ENCODE data around the gene IRF4.

IRF4 gene

DNA sequence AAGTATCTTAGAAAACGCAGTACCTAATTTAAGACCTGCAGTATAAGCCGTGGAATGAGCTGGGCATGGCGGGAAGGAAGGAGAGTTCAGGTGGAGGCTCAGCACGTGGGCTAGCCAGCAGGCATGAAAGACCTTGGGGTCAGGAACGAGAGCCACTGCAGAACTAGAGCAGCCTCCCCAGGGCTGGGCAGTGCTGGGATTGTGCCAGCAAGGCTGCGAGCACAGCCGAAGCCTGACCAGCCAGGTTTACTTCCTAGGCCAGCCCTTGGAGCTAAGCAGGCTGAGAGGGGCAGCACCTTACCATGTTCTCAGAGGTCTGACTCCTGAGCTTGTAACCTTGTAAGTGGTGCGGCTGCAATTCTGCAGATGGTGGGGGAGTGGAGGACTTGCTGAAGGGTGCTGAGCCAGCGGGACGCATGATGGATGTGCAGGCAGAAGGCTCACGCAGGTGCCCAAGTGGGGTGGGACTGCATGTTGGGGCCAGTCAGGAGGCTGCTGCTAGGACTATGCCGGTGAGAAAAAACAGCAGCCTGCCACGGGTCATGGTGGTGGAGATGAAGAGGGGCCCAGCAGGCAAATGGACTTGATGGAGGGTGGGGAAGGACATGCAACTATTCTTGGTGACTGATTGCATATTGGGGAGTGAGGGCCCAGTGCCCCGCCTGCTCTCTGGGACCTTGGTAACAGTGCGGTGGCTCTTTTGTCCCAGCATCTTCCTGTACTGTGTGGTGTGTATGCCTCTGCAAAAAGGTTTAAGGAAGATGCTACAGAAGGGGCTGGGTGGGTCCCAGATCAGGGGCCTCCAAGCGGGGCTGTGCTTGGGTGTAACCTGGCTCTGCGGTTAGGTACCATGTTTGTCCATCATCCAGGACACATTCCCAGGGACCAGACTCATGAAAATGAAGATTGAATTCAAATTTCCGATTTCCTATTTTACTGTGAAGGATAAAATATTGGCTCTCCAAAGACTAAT, 37.6 kb upstream of the IRF4 start:
- no peak for DNase-seq (ENCODE audit: low read depth, low spot score)

- no peak for DNase-seq (ENCODE audit: low read depth, low spot score)
Observed at GRCh38 chr6:354631-355280, 36.8 kb upstream of the IRF4 start.

GRCh38 chr6:355373-356208, 36.0 kb upstream of the IRF4 start:
- no peak for DNase-seq (ENCODE audit: low read depth, low spot score)

DNA sequence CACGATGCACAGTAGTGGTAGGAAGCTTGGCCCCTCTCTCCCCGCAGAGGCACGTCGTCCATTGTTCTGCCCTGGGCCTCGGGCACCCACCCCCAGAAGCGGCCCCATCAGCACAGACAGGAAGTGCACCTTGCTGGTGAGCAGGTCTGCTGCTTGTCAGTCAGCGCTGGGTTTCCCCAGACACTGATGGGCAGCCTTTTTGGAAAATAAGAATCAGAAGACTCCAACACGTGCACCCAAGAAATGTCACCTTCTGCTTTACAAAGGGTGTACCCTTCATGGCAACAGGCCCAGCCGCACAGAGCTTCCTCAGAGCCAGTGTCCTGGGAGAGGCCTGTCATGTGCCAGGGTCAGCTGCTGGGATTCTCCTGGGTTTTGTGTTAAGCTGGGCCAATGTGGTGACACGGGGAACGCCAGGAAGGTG, 34.7 kb upstream of the IRF4 start:
- no peak for DNase-seq (ENCODE audit: low read depth, low spot score)

- no peak for DNase-seq (ENCODE audit: low read depth, low spot score)
Observed at GRCh38 chr6:357261-357790, 34.2 kb upstream of the IRF4 start.

DNA sequence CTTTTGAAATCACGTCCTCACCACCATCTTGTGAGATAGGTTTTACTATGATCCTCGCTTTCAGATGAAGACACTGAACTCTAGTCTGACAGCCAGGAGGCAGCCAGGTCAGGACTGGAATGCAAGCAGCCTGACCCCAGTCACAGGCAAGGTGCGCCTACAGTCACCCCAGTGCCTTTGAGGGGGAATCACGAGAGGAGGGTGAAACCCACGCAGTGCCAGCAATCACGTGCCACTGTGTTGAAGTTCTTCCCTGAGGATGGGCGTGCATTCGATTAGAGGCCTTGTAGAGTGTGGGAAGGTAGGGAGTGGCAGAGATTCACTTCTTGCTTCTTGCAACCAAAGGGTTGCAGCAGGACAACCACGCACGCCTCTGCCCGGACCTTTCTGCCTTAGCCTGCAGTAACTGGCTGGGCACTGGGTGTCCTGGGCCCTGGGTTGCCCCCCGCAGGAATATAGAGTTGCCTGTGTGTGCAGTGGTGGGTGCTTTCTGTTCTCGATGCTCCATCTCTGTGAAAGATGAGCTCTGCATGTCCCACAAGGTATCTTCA, 33.7 kb upstream of the IRF4 start:
- DNase-seq (ENCODE audit: low read depth, low spot score) = no peak

- DNase-seq (ENCODE audit: low read depth, low spot score) = no peak
Observed at GRCh38 chr6:358432-358831, 33.1 kb upstream of the IRF4 start.

- DNase-seq (ENCODE audit: low read depth, low spot score) = no peak
Observed at GRCh38 chr6:358847-359246, 32.7 kb upstream of the IRF4 start.

DNA sequence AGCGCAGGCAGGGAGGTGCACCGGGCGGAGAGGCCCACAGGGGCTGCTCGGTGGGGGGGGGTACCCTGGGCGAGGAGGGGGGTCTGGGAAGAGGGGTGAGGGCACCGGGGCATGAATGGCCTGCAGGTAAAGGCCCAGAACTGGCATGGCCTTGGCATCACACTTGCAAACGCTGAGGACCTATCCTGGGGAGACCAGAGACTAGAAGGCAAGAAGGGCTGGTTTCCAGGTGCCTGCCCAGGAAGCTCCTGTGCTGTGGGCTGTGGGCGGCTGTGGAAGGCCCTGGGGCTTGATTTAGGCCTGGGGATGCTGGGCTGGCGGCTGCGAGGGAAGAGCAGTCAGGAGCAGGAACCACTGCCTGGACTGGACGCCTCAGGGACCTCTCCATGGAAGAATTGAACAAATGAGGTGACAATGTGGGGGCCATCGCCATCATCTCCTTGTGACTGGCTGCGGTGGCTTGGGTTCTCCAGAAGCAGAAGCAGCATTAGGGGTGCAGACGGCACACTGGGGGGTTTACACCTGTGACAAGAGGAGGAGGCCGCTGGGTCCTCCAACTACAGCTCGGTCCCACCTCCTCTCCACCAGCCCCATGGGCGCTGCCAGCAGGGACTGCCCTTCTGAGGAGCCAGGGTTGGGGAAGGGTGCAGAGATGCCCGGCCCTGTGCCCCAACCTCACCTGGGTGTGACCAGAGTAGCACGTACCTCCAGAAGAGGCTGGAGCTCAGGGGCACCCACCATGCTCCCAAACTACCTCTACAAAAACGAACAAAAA, 32.1 kb upstream of the IRF4 start:
- no peak for DNase-seq (ENCODE audit: low read depth, low spot score)

GRCh38 chr6:360349-360748, 31.2 kb upstream of the IRF4 start:
- DNase-seq (ENCODE audit: low read depth, low spot score) = no peak

DNA sequence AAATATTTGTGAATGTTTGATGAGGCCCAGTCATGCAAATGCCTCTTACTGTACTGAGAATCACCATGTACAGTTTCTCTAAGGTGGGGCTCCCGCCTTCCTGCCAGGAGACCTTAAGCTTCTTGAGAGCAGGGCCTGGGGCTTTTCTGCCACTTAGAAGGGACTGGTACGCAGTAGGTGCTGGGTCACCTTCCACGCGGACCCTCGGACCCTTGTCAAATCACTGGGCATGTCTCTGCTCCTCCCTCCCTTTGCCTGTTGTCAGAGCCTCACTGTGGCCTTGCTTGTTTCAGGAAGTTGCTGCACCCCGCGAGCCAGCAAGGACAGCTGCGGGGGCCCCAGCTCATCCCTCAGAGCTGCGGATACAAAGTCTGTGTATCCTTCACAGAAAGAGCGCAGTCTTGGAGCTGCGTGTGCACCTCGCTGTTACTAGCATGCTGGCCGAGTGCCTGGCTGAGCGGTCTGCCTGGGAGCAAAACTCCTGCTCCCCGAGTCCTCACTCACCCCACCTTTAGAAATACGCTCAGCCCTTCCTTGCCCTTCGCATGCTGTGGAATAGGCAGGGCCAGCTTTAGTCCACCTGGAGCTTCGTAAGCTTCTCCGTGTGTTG, 30.7 kb upstream of the IRF4 start:
- no peak for DNase-seq (ENCODE audit: low read depth, low spot score)

- DNase-seq (ENCODE audit: low read depth, low spot score) = no peak
Observed at GRCh38 chr6:361411-362132, 30.0 kb upstream of the IRF4 start.

GRCh38 chr6:362231-362923, 29.2 kb upstream of the IRF4 start:
- no peak for DNase-seq (ENCODE audit: low read depth, low spot score)

- no peak for DNase-seq (ENCODE audit: low read depth, low spot score)
Observed at GRCh38 chr6:362924-363249, 28.7 kb upstream of the IRF4 start.

GRCh38 chr6:363291-363690, 28.3 kb upstream of the IRF4 start:
- DNase-seq (ENCODE audit: low read depth, low spot score) = no peak

DNA sequence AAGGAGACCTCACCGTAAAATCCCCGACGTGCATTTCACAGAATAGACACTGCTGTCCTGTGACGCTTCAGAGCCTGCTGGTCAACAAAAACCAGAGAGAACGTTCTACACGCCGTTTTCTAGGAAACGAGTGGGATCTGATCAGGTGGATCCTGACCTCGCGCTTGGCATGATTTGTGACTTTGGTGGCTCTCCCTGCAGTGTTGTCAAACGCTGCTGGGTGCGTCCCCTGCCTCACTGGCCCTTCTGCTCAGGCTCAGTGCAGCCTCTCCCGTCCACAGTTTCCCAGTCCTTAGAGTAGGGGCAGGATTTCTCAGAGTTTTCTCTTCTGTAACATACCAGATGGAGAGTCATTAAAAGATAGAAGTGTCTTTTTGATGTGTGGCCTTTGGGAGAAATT, 27.6 kb upstream of the IRF4 start:
- no peak for DNase-seq (ENCODE audit: low read depth, low spot score)

GRCh38 chr6:364609-365540, 26.7 kb upstream of the IRF4 start:
- no peak for DNase-seq (ENCODE audit: low read depth, low spot score)

- no peak for DNase-seq (ENCODE audit: low read depth, low spot score)
Observed at GRCh38 chr6:365835-366234, 25.7 kb upstream of the IRF4 start.

Measured in iPS DF 19.7 (cell line).